ENCODE data around the gene DTX1.

The DTX1 gene

GRCh38 chr12:113054948-113055486 is 1.5 kb upstream of the DTX1 start:
- DNase-seq (ENCODE audit: low read depth in 4 of 4, low spot score in 1 of 4): no peak

- DNase-seq (ENCODE audit: low read depth in 4 of 4, low spot score in 1 of 4): no peak
Measured at GRCh38 chr12:113055594-113056380, 743 bp upstream of the DTX1 start.

GRCh38 chr12:113056381-113056630 is 224 bp upstream of the DTX1 start:
- DNase-seq (ENCODE audit: low read depth in 4 of 4, low spot score in 1 of 4): no peak

- DNase-seq (ENCODE audit: low read depth in 4 of 4, low spot score in 1 of 4): no peak
Measured at GRCh38 chr12:113057565-113058485, 1.3 kb downstream of the DTX1 start.

- DNase-seq (ENCODE audit: low read depth in 4 of 4, low spot score in 1 of 4): no peak
Measured at GRCh38 chr12:113058553-113058952, 2.0 kb downstream of the DTX1 start.

- no peak for DNase-seq (ENCODE audit: low read depth in 4 of 4, low spot score in 1 of 4)
Measured at GRCh38 chr12:113059071-113059595, 2.6 kb downstream of the DTX1 start.

GRCh38 chr12:113060336-113060960 is 3.9 kb downstream of the DTX1 start:
- DNase-seq (ENCODE audit: low read depth in 4 of 4, low spot score in 1 of 4): no peak

GRCh38 chr12:113061061-113061694 is 4.6 kb downstream of the DTX1 start:
- DNase-seq (ENCODE audit: low read depth in 4 of 4, low spot score in 1 of 4): no peak

- no peak for DNase-seq (ENCODE audit: low read depth in 4 of 4, low spot score in 1 of 4)
Measured at GRCh38 chr12:113062502-113063395, 6.2 kb downstream of the DTX1 start.

- DNase-seq (ENCODE audit: low read depth in 4 of 4, low spot score in 1 of 4): no peak
Measured at GRCh38 chr12:113063396-113064350, 7.1 kb downstream of the DTX1 start.

GRCh38 chr12:113064395-113065125 is 8.0 kb downstream of the DTX1 start:
- DNase-seq (ENCODE audit: low read depth in 4 of 4, low spot score in 1 of 4): no peak

- DNase-seq (ENCODE audit: low read depth in 4 of 4, low spot score in 1 of 4): no peak
Measured at GRCh38 chr12:113065126-113066007, 8.8 kb downstream of the DTX1 start.

- no peak for DNase-seq (ENCODE audit: low read depth in 4 of 4, low spot score in 1 of 4)
Measured at GRCh38 chr12:113066813-113067400, 10.4 kb downstream of the DTX1 start.

GRCh38 chr12:113067987-113068935 is 11.7 kb downstream of the DTX1 start:
- no peak for DNase-seq (ENCODE audit: low read depth in 4 of 4, low spot score in 1 of 4)

GRCh38 chr12:113069149-113069548 is 12.6 kb downstream of the DTX1 start:
- DNase-seq (ENCODE audit: low read depth in 4 of 4, low spot score in 1 of 4): no peak

- no peak for DNase-seq (ENCODE audit: low read depth in 4 of 4, low spot score in 1 of 4)
Measured at GRCh38 chr12:113069751-113070116, 13.2 kb downstream of the DTX1 start.
